Measurements from ENCODE around the gene RHOB.

RHOB gene

GRCh38 chr2:20472569-20472968 is 25.7 kb downstream of the RHOB start:
- Histone ChIP-seq H3K4me3 (ENCODE audit: low read depth, low read length) (no peak overlapping the region), H3K36me3 (ENCODE audit: control insufficient read depth, insufficient read depth, low read length) (no peaks in the 10 kb centered on the region), H3K9me3 (ENCODE audit: control insufficient read depth, insufficient read depth, low read length) (no peaks in the 10 kb centered on the region), H3K4me1 (ENCODE audit: control insufficient read depth, insufficient read depth, low read length) (no peaks in the 10 kb centered on the region), H3K27me3 (ENCODE audit: control insufficient read depth, insufficient read depth, low read length) (no peaks in the 10 kb centered on the region), H3K27ac (ENCODE audit: low read depth, low read length) (no peak overlapping the region), H3K9ac (ENCODE audit: low read depth, low read length) (no peak overlapping the region)

DNA sequence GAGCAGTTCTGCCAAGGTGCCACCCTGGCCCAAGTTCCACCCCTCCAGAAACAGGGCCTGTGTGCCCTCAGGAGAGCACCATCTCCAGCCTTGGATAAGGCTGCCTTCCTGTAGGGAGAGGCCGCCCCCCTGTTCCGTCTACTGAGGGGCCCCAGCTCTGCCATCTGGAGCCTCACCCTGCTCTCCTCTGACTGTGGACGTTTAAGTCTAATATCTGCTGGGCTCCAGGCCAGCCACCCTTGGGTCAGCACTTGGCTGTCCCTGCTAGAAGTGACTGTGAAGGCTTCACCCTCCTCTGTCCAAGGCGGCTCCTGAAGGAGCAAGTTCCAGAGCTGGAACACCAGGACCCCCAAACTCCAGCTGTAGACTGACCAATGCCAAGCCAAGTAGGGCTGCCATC is 26.3 kb downstream of the RHOB start:
- Histone ChIP-seq H3K4me1 (ENCODE audit: control insufficient read depth, insufficient read depth, low read length) (no peaks in the 10 kb centered on the region), H3K9me3 (ENCODE audit: control insufficient read depth, insufficient read depth, low read length) (no peaks in the 10 kb centered on the region), H3K27ac (ENCODE audit: low read depth, low read length) (no peak overlapping the region), H3K27me3 (ENCODE audit: control insufficient read depth, insufficient read depth, low read length) (no peaks in the 10 kb centered on the region), H3K4me3 (ENCODE audit: low read depth, low read length) (no peak overlapping the region), H3K9ac (ENCODE audit: low read depth, low read length) (no peak overlapping the region), H3K36me3 (ENCODE audit: control insufficient read depth, insufficient read depth, low read length) (no peaks in the 10 kb centered on the region)

DNA sequence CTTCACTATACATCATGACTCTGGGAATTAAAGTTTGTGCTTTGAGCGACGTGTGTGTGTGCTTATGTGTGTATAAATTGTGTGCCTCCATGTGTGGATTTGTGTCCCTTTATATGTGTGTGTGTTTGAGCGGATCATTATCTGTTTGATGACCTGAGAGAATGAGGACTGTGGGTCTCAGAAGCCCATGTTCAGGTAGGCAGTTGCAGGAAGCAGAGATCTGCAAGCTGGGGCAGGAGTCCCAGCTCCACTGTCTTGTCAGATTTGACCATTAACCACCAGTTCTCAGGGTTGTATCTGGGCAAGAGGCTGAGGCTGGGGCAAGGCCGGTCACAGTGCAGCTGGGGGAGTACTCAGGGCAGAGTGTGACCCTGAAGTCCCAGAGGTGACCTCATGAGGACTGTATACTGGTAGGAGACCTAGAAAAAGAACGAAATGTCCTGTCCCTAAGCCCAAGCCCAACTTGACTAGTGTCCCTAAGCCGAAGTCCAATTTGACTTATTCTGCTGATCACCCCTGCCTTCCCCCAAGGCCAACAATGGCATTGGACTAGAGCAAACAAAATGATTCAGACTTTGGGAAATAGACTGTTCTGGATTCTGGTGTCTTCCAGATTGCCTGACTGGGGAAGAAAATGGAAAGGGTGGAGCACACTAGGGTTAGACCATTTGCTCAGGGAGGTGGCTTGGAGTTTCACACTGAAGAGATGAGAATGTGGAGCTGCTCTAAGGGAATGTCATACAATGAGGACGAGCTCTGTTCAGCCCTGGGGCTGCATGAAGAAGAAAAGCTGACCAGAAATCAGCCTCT is 28.1 kb downstream of the RHOB start:
- H3K4me1 ChIP-seq (ENCODE audit: control insufficient read depth, insufficient read depth, low read length) = no peaks in the 10 kb centered on the region

GRCh38 chr2:20475567-20475952 is 28.7 kb downstream of the RHOB start:
- Histone ChIP-seq H3K27me3 (ENCODE audit: control insufficient read depth, insufficient read depth, low read length) (no peaks in the 10 kb centered on the region), H3K4me1 (ENCODE audit: control insufficient read depth, insufficient read depth, low read length) (no peaks in the 10 kb centered on the region), H3K9me3 (ENCODE audit: control insufficient read depth, insufficient read depth, low read length) (no peaks in the 10 kb centered on the region), H3K36me3 (ENCODE audit: control insufficient read depth, insufficient read depth, low read length) (no peaks in the 10 kb centered on the region), H3K4me3 (ENCODE audit: low read depth, low read length) (no peak overlapping the region), H3K9ac (ENCODE audit: low read depth, low read length) (no peak overlapping the region), H3K27ac (ENCODE audit: low read depth, low read length) (no peak overlapping the region)

More for the DNA sequence above, 28.1 kb downstream of the RHOB start:
- Histone ChIP-seq H3K9me3 (ENCODE audit: control insufficient read depth, insufficient read depth, low read length) (no peaks in the 10 kb centered on the region), H3K4me3 (ENCODE audit: low read depth, low read length) (no peak overlapping the region), H3K9ac (ENCODE audit: low read depth, low read length) (no peak overlapping the region), H3K27ac (ENCODE audit: low read depth, low read length) (no peak overlapping the region), H3K27me3 (ENCODE audit: control insufficient read depth, insufficient read depth, low read length) (no peaks in the 10 kb centered on the region), H3K36me3 (ENCODE audit: control insufficient read depth, insufficient read depth, low read length) (no peaks in the 10 kb centered on the region)

DNA sequence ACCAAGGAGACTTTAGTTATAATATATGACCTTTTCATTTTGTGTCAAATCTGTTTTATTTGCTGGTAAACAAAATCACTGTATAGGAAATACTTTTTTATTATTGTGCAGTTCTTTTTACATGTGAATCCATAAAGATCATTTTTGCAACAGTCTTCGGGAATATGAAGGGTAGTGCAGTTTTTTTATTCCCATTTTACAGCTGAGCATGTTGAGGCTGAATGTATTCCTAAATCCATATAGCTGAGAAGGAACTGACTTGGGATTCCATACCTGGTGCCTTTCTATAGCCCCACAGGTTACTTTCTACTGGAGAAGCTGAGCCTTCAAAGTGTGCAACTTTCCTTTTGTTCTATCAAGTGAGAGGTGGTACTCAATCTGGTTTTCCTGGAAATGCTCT is 29.6 kb downstream of the RHOB start:
- H3K27me3 ChIP-seq (ENCODE audit: control insufficient read depth, insufficient read depth, low read length) = no peaks in the 10 kb centered on the region
- H3K27ac ChIP-seq (ENCODE audit: low read depth, low read length) = no peak overlapping the region
- no peaks in the 10 kb centered on the region for H3K4me1 ChIP-seq (ENCODE audit: control insufficient read depth, insufficient read depth, low read length)
- H3K36me3 ChIP-seq (ENCODE audit: control insufficient read depth, insufficient read depth, low read length) = no peaks in the 10 kb centered on the region
- H3K4me3 ChIP-seq (ENCODE audit: low read depth, low read length) = no peak overlapping the region
- H3K9ac ChIP-seq (ENCODE audit: low read depth, low read length) = no peak overlapping the region
- no peaks in the 10 kb centered on the region for H3K9me3 ChIP-seq (ENCODE audit: control insufficient read depth, insufficient read depth, low read length)

DNA sequence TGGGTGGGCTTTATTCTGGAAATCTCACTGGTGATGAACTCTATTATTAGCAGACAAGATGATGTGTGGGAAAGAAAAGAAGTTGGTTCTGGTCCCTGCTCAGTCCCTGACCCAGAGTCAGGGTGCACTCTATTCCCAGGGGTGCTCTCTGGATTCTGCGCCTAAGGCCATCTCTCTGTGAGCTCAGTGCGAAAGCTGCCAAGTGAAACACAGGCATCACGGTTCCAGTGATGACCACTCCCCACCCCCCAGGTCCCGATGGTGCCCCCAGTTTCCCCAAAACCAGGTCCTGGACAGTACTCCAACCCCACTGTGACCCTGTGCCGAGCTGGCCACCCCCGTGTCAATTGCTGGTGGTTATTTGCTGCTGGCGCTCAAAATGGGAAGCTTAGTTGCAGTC is 30.1 kb downstream of the RHOB start:
- Histone ChIP-seq H3K36me3 (ENCODE audit: control insufficient read depth, insufficient read depth, low read length) (no peaks in the 10 kb centered on the region), H3K9me3 (ENCODE audit: control insufficient read depth, insufficient read depth, low read length) (no peaks in the 10 kb centered on the region), H3K27ac (ENCODE audit: low read depth, low read length) (no peak overlapping the region), H3K4me1 (ENCODE audit: control insufficient read depth, insufficient read depth, low read length) (no peaks in the 10 kb centered on the region), H3K27me3 (ENCODE audit: control insufficient read depth, insufficient read depth, low read length) (no peaks in the 10 kb centered on the region), H3K9ac (ENCODE audit: low read depth, low read length) (no peak overlapping the region), H3K4me3 (ENCODE audit: low read depth, low read length) (no peak overlapping the region)

- H3K27me3 ChIP-seq (ENCODE audit: control insufficient read depth, insufficient read depth, low read length) = no peaks in the 10 kb centered on the region
- H3K4me1 ChIP-seq (ENCODE audit: control insufficient read depth, insufficient read depth, low read length) = no peaks in the 10 kb centered on the region
- H3K36me3 ChIP-seq (ENCODE audit: control insufficient read depth, insufficient read depth, low read length) = no peaks in the 10 kb centered on the region
- no peak overlapping the region for H3K4me3 ChIP-seq (ENCODE audit: low read depth, low read length)
- H3K9me3 ChIP-seq (ENCODE audit: control insufficient read depth, insufficient read depth, low read length) = no peaks in the 10 kb centered on the region
- H3K9ac ChIP-seq (ENCODE audit: low read depth, low read length) = no peak overlapping the region
- no peak overlapping the region for H3K27ac ChIP-seq (ENCODE audit: low read depth, low read length)
These were observed 32.1 kb downstream of the RHOB start for GRCh38 chr2:20478961-20479360.

- Histone ChIP-seq H3K27ac (ENCODE audit: low read depth, low read length) (no peak overlapping the region), H3K36me3 (ENCODE audit: control insufficient read depth, insufficient read depth, low read length) (no peaks in the 10 kb centered on the region), H3K9me3 (ENCODE audit: control insufficient read depth, insufficient read depth, low read length) (no peaks in the 10 kb centered on the region), H3K9ac (ENCODE audit: low read depth, low read length) (no peak overlapping the region), H3K27me3 (ENCODE audit: control insufficient read depth, insufficient read depth, low read length) (no peaks in the 10 kb centered on the region; the same call in 1 of the 2 replicates), H3K4me3 (ENCODE audit: low read depth, low read length) (no peak overlapping the region), H3K4me1 (ENCODE audit: control insufficient read depth, insufficient read depth, low read length) (no peaks in the 10 kb centered on the region)
These were observed 33.0 kb downstream of the RHOB start for GRCh38 chr2:20479835-20480234.

DNA sequence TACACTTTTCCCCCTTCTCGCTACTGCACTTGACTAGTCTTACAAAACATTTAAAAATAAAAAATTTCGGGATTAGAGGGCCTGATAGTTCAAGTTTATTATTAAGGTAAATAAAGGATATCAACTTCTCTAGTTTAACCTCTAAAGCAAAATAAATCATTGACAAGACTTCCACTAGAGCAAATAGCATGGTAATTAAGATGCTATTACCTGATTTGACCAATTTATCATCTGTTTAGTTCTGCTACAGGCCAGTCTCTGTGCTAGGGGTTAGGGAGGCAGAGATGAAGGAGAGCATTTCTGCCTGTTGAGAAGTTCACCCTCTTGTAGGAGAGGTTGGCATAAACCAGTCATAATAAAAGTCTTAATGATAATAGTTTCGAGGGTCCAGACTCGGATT is 34.0 kb downstream of the RHOB start:
- Histone ChIP-seq H3K27me3 (ENCODE audit: control insufficient read depth, insufficient read depth, low read length) (no peaks in the 10 kb centered on the region; the same call in 1 of the 2 replicates), H3K36me3 (ENCODE audit: control insufficient read depth, insufficient read depth, low read length) (no peaks in the 10 kb centered on the region), H3K9ac (ENCODE audit: low read depth, low read length) (no peak overlapping the region), H3K4me3 (ENCODE audit: low read depth, low read length) (no peak overlapping the region), H3K27ac (ENCODE audit: low read depth, low read length) (no peak overlapping the region), H3K4me1 (ENCODE audit: control insufficient read depth, insufficient read depth, low read length) (no peaks in the 10 kb centered on the region), H3K9me3 (ENCODE audit: control insufficient read depth, insufficient read depth, low read length) (no peaks in the 10 kb centered on the region)

DNA sequence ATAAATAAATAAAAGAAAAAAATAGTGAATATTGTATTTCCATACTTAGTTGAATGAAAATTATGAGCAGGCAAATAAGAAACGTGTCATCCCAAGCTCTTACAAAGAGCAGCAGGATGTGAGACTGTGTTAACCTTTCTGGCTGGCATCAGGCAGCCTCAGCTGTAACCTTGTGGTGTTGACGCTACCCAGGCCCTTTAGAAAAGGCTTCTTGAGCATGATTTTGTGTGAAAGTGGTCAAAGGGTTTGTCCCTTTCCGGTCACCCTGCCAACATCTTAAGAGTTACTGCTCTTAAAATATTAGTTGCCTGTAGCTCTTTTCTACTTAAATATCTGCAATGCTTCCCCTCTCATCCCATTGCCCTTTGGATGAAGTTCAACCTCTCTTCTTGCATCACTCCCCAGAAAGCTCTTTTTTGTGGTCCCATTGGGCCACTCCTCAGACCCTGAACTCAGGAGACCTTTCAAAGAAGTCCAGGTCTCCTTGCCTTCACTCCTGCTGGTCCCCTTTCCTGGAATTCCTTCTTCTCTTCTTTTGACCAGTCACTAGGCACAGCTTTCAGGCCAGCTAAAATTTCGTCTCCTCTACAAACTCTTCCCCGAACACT is 35.0 kb downstream of the RHOB start:
- H3K9ac ChIP-seq (ENCODE audit: low read depth, low read length) = no peak overlapping the region
- no peaks in the 10 kb centered on the region for H3K9me3 ChIP-seq (ENCODE audit: control insufficient read depth, insufficient read depth, low read length)
- H3K27ac ChIP-seq (ENCODE audit: low read depth, low read length) = no peak overlapping the region
- H3K36me3 ChIP-seq (ENCODE audit: control insufficient read depth, insufficient read depth, low read length) = no peaks in the 10 kb centered on the region
- H3K4me3 ChIP-seq (ENCODE audit: low read depth, low read length) = no peak overlapping the region
- peaks cover under 1% of the 10 kb centered on the region; the same call in 1 of the 2 replicates for H3K4me1 ChIP-seq (ENCODE audit: control insufficient read depth, insufficient read depth, low read length)
- H3K27me3 ChIP-seq (ENCODE audit: control insufficient read depth, insufficient read depth, low read length) = no peaks in the 10 kb centered on the region; the same call in 1 of the 2 replicates

- peaks cover 9% of the 10 kb centered on the region for H3K4me1 ChIP-seq (ENCODE audit: control insufficient read depth, insufficient read depth, low read length)
- no peaks in the 10 kb centered on the region for H3K9me3 ChIP-seq (ENCODE audit: control insufficient read depth, insufficient read depth, low read length)
- H3K9ac ChIP-seq (ENCODE audit: low read depth, low read length) = no peak overlapping the region
- no peaks in the 10 kb centered on the region; the same call in 1 of the 2 replicates for H3K27me3 ChIP-seq (ENCODE audit: control insufficient read depth, insufficient read depth, low read length)
- no peak overlapping the region for H3K4me3 ChIP-seq (ENCODE audit: low read depth, low read length)
- no peaks in the 10 kb centered on the region for H3K36me3 ChIP-seq (ENCODE audit: control insufficient read depth, insufficient read depth, low read length)
- H3K27ac ChIP-seq (ENCODE audit: low read depth, low read length) = no peak overlapping the region
These were observed 35.9 kb downstream of the RHOB start for GRCh38 chr2:20482725-20483124.

All from HUES48 (cell line).